ENCODE measurements around the gene HABP4.

The HABP4 gene

DNA sequence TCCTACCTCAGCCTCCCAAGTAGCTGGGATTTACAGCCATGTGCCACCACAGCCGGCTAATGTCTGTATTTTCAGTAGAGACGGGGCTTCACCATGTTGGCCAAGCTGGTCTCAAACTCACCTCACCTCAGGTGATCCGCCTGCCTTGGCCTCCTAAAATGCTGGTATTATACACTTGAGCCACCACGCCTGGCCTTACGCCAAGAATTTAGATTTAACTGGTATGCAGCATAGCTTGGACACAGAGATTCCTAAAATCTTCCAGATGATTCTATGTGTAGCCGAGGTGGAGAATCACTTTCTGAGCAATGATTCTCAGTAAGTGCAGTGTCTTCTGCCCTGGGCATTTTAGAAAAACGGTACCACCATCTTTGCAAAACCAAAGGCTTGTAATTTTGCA lies 74.1 kb downstream of the HABP4 start:
- DNase-seq (ENCODE audit: low spot score), result no peak

- DNase-seq (ENCODE audit: low spot score), result no peak
Observed at GRCh38 chr9:96524764-96525163, 74.8 kb downstream of the HABP4 start.

DNA sequence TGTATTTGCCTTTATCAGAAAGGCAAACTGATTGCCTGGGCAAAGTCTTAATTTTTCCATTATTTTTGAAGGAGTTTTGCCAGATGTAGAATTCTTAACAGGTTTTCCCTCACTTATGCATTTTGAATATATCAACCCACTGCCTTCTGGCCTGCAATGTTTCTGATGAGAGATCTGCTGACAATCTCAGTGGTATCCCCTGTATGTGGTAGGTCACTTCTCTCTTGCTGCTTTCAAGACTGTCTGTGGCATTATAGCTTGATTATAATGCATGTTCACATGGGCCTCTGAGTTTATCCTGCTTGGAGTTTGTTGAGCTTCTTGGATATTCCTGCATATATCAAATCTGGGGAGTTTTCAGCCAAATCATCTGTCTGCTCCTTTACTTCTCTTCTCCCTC lies 82.2 kb downstream of the HABP4 start:
- no peak for DNase-seq (ENCODE audit: low spot score)

DNA sequence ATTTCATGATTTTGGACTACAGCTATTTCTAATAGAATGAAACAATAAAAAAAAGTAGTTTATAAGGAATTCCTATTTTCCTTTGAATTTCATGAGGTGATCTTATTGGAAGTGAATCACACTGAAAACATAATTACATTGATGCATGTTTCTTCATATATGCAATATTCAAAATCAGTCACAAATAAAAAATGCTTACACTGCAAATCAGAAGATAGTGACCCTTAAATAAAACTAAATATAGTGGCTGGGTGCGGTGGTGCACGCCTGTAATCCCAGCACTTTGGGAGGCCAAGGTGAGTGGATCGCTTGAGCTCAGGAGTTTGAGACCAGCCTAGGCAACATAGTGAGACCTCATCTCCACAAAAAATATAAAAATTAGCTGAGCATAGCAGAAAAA lies 90.1 kb downstream of the HABP4 start:
- no peak for DNase-seq (ENCODE audit: low spot score)

Data from hepatic stellate cell (primary cell).